HG03460 (cell line): Measurements from ENCODE around the gene SCN2B.
"Not testable (repeated sequence)": the region's sequence is repeated elsewhere in the genome, so short reads cannot be mapped to it uniquely, and the experiment has no call there.

Experiments used
- ATAC-seq: cut with Tn5 transposase; IDR thresholded peaks from one replicate; pipeline ENCODE4 v1.9.1; 2021; ENCODE audit not compliant: unreplicated experiment

The SCN2B gene

GRCh38 chr11:118207079-118207478 lies 30.6 kb upstream of the SCN2B start:
- ATAC-seq = no peak

GRCh38 chr11:118206391-118207031 lies 30.1 kb upstream of the SCN2B start:
- no peak for ATAC-seq

DNA sequence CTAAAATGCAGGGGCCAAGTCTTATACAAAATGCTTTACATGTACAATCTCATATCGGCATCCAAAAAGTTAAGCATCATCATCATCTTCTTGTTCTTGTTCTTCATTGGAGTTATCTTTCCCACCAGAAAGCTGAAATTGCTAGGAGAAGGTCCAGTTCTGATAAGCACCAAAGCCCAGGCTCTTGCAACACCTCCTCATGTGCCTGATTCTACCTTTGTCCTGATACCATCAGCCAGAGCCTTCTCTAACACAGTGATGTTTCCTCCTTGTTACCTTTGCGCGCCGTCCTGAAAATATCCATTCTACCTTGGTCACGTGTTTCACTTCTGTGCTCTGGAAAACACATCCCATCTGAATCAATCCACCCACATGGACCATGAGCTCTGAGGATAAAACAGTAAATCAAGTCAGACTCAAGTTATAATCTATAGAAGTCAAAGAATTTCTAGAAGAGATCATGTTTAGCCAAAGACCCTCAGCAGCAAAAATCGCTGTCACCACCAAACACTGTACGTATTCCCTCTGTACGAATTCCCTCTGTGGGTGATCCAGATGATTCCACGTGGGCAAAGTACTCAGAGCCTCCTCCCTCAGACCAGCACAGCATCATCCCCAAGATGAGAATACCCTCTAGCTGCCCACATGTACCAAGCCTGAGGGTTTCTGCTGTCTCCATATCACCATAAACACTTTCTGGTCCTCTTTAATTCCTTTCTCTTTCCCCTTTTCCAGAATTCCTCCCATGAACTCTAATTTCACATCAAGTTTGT lies 29.4 kb upstream of the SCN2B start:
- no peak for ATAC-seq

GRCh38 chr11:118202599-118203422 lies 26.4 kb upstream of the SCN2B start:
- no peak for ATAC-seq

- no peak for ATAC-seq
Observed at GRCh38 chr11:118201966-118202365, 25.5 kb upstream of the SCN2B start.

- no peak for ATAC-seq
Observed at GRCh38 chr11:118200901-118201680, 24.7 kb upstream of the SCN2B start.

GRCh38 chr11:118200497-118200896 lies 24.1 kb upstream of the SCN2B start:
- no peak for ATAC-seq

DNA sequence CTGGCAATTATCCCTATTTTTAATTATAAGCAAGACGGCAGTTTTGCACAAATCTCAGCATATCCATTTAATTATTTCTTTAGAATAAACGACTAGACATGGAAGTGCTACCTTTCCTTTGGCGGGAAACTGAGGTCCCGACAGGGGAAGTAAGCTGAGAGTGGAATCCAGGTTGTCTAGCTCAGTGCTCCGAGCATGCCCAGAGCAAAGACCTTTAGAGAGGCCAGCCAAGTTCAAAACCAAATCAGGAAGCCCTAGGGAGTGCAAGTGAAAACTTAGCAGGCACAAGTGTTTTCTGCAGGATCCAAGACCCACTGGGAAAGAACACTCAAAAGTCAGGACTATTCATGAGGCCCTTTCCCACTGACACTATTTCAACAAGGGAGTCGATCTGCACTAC lies 22.7 kb upstream of the SCN2B start:
- no peak for ATAC-seq

GRCh38 chr11:118198370-118198769 lies 21.9 kb upstream of the SCN2B start:
- ATAC-seq = no peak

DNA sequence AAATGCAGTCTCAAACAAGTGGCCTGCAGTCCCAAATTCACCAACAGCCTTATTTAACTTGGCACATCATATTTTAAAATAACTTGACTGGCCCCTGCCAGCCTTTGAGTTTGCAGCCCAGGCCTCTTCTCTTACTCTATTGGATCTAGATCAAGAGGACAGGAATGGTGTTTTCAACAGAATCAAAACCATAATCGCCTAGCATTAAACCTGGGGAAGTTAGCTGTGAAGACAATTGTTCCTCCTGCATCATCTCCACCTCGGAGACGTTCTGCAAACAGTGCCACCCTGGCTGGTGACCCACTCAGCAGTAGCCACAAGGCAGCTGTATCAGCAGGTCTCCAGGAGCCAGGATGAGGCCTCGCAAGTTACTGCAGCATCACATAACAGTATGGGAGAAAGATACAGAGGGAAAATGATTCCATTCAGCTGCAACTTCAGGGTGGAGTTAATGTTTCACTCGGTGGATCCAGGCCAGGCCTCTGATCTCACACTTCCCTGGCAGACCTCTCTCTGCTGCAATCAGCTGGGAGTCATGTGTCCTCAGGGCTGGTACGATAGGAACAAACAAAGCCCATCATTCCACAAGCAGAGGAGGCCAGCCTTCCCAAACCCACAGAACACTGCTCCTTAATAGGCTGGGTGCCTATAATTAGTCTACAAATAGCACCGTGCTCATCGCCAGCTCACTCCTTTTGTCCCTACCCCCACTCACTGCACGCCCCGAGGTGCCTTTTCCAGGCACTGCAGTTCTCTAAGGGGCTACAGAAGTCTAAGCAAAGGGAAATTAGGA lies 18.6 kb upstream of the SCN2B start:
- ATAC-seq = no peak

- ATAC-seq = no peak
Observed at GRCh38 chr11:118193910-118194566, 17.6 kb upstream of the SCN2B start.

GRCh38 chr11:118192817-118193216 lies 16.4 kb upstream of the SCN2B start:
- ATAC-seq = not testable (repeated sequence)

- ATAC-seq = not testable (repeated sequence)
Observed at GRCh38 chr11:118190942-118191506, 14.6 kb upstream of the SCN2B start.

- ATAC-seq = no peak
Observed at GRCh38 chr11:118186346-118187107, 10.1 kb upstream of the SCN2B start.

DNA sequence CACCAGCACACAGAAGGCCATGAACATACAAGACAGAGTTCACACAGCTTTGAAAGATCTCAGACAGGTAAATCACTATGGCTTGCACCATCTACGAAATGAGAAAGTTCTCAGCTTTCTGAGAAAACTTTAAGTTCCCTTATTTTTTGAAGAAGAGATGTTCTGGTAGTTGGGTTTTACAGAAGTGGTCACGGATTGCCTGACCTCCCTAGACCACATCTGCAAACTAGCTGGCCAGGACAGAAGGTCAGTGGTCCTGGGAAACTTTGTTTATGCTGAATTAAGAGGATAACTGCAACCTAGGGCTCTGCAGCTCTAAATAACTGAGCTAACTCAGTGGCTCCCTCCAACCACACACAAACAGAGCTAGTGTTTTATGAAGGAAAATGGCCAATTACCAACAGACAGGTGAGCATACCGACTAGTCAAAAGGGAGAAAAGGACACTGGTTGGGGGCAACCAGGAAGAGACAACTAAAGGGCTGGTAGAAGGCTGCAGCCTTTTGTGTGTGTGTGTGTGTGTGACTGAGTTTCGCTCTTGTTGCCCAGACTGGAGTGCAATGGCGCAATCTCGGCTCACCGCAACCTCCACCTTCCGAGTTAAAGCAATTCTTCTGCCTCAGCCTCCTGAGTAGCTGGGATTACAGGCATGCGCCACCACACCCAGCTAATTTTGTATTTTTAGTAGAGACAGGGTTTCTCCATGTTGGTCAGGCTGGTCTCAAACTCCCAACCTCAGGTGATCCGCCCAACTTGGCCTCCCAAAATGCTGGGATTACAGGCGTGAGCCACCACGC lies 8.5 kb upstream of the SCN2B start:
- ATAC-seq = no peak

- not testable (repeated sequence) for ATAC-seq
Observed at GRCh38 chr11:118183691-118184090, 7.3 kb upstream of the SCN2B start.

GRCh38 chr11:118180300-118180703 lies 3.9 kb upstream of the SCN2B start:
- ATAC-seq = no peak

DNA sequence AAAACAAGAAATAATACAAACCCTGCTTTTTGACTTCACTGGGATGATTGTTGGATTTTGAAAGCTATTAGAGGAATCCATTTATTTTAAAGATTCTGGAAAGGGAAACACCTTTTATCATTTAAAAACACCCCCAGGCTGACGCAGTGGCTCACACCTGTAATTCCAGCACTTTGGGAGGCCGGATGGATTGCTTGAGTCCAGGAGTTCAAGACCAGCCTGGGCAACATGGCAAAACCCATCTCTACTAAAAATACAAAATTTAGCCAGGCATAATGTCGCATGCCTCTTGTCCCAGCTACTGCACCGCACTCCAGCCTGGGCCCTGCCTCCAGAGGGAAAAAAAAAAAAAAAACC lies 317 bp upstream of the SCN2B start:
- ATAC-seq = no peak
